Measurements from ENCODE around the gene ACTN4. TPM values are rescaled to one million over a fixed set of nuclear protein-coding genes. Genes with fewer than 3 reads are reported as not detected.

Gene ACTN4
- total RNA-seq, 2 experiments from 2014 or later = 86.8 to 178 TPM

- H3K4me2 ChIP-seq (ENCODE audit: low read length) = no peak overlapping the region
- POLR2A ChIA-PET = interaction anchor here (0.6 kb wide), 1 partner anchor 655 kb away, joined by 6 read pairs; no protein-coding TSS in a partner anchor
- no peak overlapping the region for H3K4me3 ChIP-seq (ENCODE audit: low read depth, low read length, poor library complexity, severe bottlenecking)
- no peak for DNase-seq (ENCODE audit: low spot score)
- CTCF ChIA-PET (ENCODE audit: unreplicated experiment) = no interaction called here
- H3K36me3 ChIP-seq (ENCODE audit: insufficient read depth, low read length) = peaks cover 51% of the 10 kb centered on the region
- H3K27ac ChIP-seq (ENCODE audit: low read depth, low read length, poor library complexity, severe bottlenecking) = no peak overlapping the region
- TF ChIP-seq CTCF (conservative IDR thresholded peaks at IDR 0.05; ENCODE audit: low read length) (no peak), EZH2phosphoT487 (IDR thresholded peaks at IDR 0.05; ENCODE audit: borderline replicate concordance, low read depth, low read length) (no peak)
- no peaks in the 10 kb centered on the region for H3K79me2 ChIP-seq (ENCODE audit: insufficient read depth, low read depth, low read length)
- H2AFZ ChIP-seq (ENCODE audit: low read length) = no peak overlapping the region
- intact Hi-C loops (cut with micrococcal nuclease; ENCODE audit: unreplicated experiment) = no loop called here
- H3K9me2 ChIP-seq (ENCODE audit: insufficient read depth, low read length) = no peaks in the 10 kb centered on the region
- H3K4me1 ChIP-seq (ENCODE audit: insufficient read depth, low read length, poor library complexity, severe bottlenecking) = no peaks in the 10 kb centered on the region
- no TSS peak for BruUV-seq (replicated peaks)
- no peaks in the 10 kb centered on the region for H4K20me1 ChIP-seq (ENCODE audit: insufficient read depth, low read length)
- H3K9me3 ChIP-seq (ENCODE audit: low read length) = no peaks in the 10 kb centered on the region
Observed at GRCh38 chr19:38714354-38714778, 66.9 kb downstream of the ACTN4 start.

GRCh38 chr19:38715555-38715954, 68.1 kb downstream of the ACTN4 start:
- no peak overlapping the region for H3K4me3 ChIP-seq (ENCODE audit: low read depth, low read length, poor library complexity, severe bottlenecking)
- ChIA-PET POLR2A (no interaction called here), CTCF (ENCODE audit: unreplicated experiment) (no interaction called here)
- H3K9me3 ChIP-seq (ENCODE audit: low read length) = no peaks in the 10 kb centered on the region
- peaks cover 39% of the 10 kb centered on the region for H3K36me3 ChIP-seq (ENCODE audit: insufficient read depth, low read length)
- no peaks in the 10 kb centered on the region for H3K4me1 ChIP-seq (ENCODE audit: insufficient read depth, low read length, poor library complexity, severe bottlenecking)
- DNase-seq (ENCODE audit: low spot score) = no peak
- no peak overlapping the region for H2AFZ ChIP-seq (ENCODE audit: low read length)
- no peak overlapping the region for H3K4me2 ChIP-seq (ENCODE audit: low read length)
- no TSS peak for BruUV-seq (replicated peaks)
- no peaks in the 10 kb centered on the region for H4K20me1 ChIP-seq (ENCODE audit: insufficient read depth, low read length)
- H3K79me2 ChIP-seq (ENCODE audit: insufficient read depth, low read depth, low read length) = no peaks in the 10 kb centered on the region
- intact Hi-C loops (cut with micrococcal nuclease; ENCODE audit: unreplicated experiment) = no loop called here
- H3K9me2 ChIP-seq (ENCODE audit: insufficient read depth, low read length) = no peaks in the 10 kb centered on the region
- no peak overlapping the region for H3K27ac ChIP-seq (ENCODE audit: low read depth, low read length, poor library complexity, severe bottlenecking)
- TF ChIP-seq CTCF (conservative IDR thresholded peaks at IDR 0.05; ENCODE audit: low read length) = no peak
- no peak for TF ChIP-seq EZH2phosphoT487 (IDR thresholded peaks at IDR 0.05; ENCODE audit: borderline replicate concordance, low read depth, low read length)

- Histone ChIP-seq H4K20me1 (ENCODE audit: insufficient read depth, low read length) (no peaks in the 10 kb centered on the region), H2AFZ (ENCODE audit: low read length) (no peak overlapping the region), H3K36me3 (ENCODE audit: insufficient read depth, low read length) (peaks cover 44% of the 10 kb centered on the region), H3K27ac (ENCODE audit: low read depth, low read length, poor library complexity, severe bottlenecking) (no peak overlapping the region), H3K9me2 (ENCODE audit: insufficient read depth, low read length) (no peaks in the 10 kb centered on the region), H3K79me2 (ENCODE audit: insufficient read depth, low read depth, low read length) (no peaks in the 10 kb centered on the region), H3K9me3 (ENCODE audit: low read length) (no peaks in the 10 kb centered on the region), H3K4me1 (ENCODE audit: insufficient read depth, low read length, poor library complexity, severe bottlenecking) (no peaks in the 10 kb centered on the region), H3K4me2 (ENCODE audit: low read length) (no peak overlapping the region), H3K4me3 (ENCODE audit: low read depth, low read length, poor library complexity, severe bottlenecking) (no peak overlapping the region)
- BruUV-seq (replicated peaks) = no TSS peak
- CTCF ChIA-PET (ENCODE audit: unreplicated experiment) = no interaction called here
- TF ChIP-seq CTCF (conservative IDR thresholded peaks at IDR 0.05; ENCODE audit: low read length) (no peak), EZH2phosphoT487 (IDR thresholded peaks at IDR 0.05; ENCODE audit: borderline replicate concordance, low read depth, low read length) (no peak)
- intact Hi-C loops (cut with micrococcal nuclease; ENCODE audit: unreplicated experiment) = no loop called here
- POLR2A ChIA-PET = no interaction called here
- DNase-seq (ENCODE audit: low spot score) = no peak
Observed at GRCh38 chr19:38717051-38717450, 69.6 kb downstream of the ACTN4 start.
